NT2/D1 (cell line): ENCODE measurements around the gene C5.

ENCODE experiments used
- DNase-seq: peaks from one replicate; pipeline ENCODE4 v3.0.0-alpha.2; 2011; ENCODE audit warnings: low read depth, low spot score
- H3K27me3 ChIP-seq: 2 replicates; pipeline ENCODE4 v1.6.0; 2011; ENCODE audit warnings: mild to moderate bottlenecking; ENCODE audit not compliant: insufficient read length, insufficient read depth
- H3K36me3 ChIP-seq: 2 replicates; pipeline ENCODE4 v1.6.1; 2011; ENCODE audit warnings: mild to moderate bottlenecking, low read length, mixed read lengths; ENCODE audit not compliant: insufficient read depth, insufficient read length
- H3K4me1 ChIP-seq: 2 replicates; pipeline ENCODE4 v1.5.1; 2011; ENCODE audit not compliant: insufficient read depth, insufficient read length
- H3K4me3 ChIP-seq: 2 replicates; pipeline ENCODE4 v1.5.1; 2011; ENCODE audit warnings: low read depth; ENCODE audit not compliant: insufficient read length
- H3K9ac ChIP-seq: 2 replicates; pipeline ENCODE4 v1.6.0; 2011; ENCODE audit warnings: low read depth; ENCODE audit not compliant: insufficient read length
- H3K9me3 ChIP-seq: 2 replicates; pipeline ENCODE4 v1.5.1; 2011; ENCODE audit warnings: mild to moderate bottlenecking, low read length; ENCODE audit not compliant: insufficient read depth
- SUZ12 ChIP-seq: IDR thresholded peaks from 2 replicates; pipeline ENCODE4 v1.6.1; 2011; ENCODE audit not compliant: insufficient read length, insufficient read depth; ENCODE audit errors: extremely low read depth
- YY1 ChIP-seq: IDR thresholded peaks from 2 replicates; pipeline ENCODE4 v1.6.1; 2011; ENCODE audit not compliant: insufficient read length, insufficient read depth
- ZNF274 ChIP-seq: IDR thresholded peaks from 2 replicates; pipeline ENCODE4 v1.6.1; 2011; ENCODE audit warnings: mild to moderate bottlenecking, low read depth, low read length

The C5 gene

DNA sequence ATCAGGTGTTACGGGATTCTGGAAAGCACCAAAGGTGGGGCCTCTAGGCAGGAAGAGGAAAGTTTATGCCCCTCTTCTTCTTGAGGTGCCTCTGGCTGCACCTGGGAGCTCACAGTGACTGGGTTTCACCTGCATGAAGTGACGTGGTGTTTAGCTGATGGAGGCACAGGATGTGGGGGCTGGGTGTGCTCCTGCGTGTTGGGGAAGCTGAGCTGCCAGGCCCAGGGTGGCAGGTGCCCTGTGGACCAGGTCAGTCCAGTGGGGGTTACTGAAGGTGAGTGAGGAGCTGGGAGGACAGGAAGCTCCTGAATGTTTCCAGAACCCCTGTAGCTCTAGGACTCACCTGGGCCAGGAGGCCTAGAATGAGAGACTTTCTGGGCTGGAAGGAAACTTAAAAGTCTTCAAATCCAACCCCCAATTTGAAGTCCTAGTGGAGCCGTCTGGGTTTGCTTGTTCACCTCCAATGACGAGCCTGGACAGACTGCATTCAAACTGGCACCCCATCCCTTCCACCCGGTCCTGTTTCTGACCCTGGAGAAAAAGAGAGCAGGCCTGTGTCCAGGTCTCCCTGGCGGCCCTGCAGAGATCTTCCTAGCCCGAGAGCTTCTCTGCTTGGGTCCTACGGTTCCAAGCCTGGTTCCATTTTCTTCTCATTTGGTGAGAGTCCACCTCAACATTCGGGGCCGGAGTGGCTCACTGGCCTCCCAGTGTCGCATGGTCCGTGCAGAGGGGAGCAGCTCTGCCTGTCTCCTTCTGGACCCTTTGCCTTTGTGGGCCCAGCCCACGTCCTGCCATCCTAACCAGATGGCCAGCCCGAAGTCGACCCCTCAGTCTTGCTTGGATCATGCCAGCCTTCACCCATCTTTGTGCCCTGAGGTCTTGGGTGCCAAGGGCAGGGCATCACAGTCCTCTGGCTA is 145.8 kb downstream of the C5 start:
- H3K9me3 ChIP-seq, result no peaks in the 10 kb centered on the region
- H3K9ac ChIP-seq, result no peak overlapping the region
- no peaks in the 10 kb centered on the region for H3K27me3 ChIP-seq
- H3K4me1 ChIP-seq, result no peaks in the 10 kb centered on the region
- peaks cover 11% of the 10 kb centered on the region for H3K36me3 ChIP-seq
- TF ChIP-seq ZNF274 (no peak), SUZ12 (no peak), YY1 (no peak)
- DNase-seq, result no peak
- no peak overlapping the region for H3K4me3 ChIP-seq

DNA sequence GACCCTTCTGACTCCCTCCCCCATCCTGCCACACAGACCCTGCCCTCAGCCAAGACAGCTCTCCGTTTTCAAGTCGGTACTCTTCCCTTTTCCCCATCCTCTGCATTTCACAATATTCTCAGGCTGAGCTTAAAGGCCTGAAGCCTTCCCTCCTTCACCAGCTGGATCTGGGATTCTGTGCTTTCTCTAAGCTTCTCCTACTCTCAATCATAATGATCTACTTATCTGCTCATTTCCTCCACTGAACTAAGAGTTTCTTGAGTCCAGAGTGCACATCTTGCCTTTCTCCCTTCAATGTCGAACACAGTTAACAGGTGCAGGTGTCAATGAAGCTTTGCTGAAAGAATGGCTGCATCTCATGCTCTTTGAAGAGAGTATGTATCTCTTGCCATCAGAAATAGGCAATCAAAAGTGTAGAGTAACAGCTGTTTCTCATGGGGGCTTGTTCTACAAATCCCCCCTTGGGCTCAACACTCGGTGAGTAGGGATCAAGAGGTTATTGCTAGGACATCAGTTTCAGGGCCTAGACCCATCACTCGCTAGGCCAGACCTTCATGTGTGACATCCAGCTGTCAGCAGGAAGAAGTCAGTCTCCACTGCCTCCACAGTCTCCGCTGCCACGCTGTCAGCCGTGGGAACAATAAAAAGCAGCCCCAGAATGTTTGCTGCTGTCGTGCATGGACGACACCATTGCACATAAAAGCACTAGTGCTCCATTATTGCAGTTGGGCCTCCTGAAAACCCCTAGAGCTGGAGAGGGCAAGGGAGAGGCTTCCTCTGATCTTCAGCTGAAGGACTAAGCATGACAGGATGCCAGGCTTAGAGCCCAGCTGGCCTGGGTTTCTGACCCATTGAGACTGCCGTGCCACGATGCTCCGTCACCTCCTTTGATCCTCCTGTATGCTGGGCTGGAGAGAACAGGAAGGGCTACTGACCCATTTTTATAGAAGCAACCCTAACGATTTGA is 147.2 kb downstream of the C5 start:
- H3K9ac ChIP-seq, result no peak overlapping the region
- H3K9me3 ChIP-seq, result no peaks in the 10 kb centered on the region
- TF ChIP-seq YY1 (no peak), ZNF274 (no peak), SUZ12 (no peak)
- no peaks in the 10 kb centered on the region for H3K4me1 ChIP-seq
- no peak for DNase-seq
- peaks cover 6% of the 10 kb centered on the region for H3K36me3 ChIP-seq
- no peaks in the 10 kb centered on the region for H3K27me3 ChIP-seq
- H3K4me3 ChIP-seq, result no peak overlapping the region
